ENCODE results near the gene SDCCAG8. TPM values are rescaled to one million over a fixed set of nuclear protein-coding genes. Genes with fewer than 3 reads are reported as not detected.

Gene SDCCAG8
- total and polyA plus RNA-seq, 2 of the 8 experiments (the other 6 are each of a cell fraction or from before 2014, with no cell fraction given) = 15.6 to 21.0 TPM

DNA sequence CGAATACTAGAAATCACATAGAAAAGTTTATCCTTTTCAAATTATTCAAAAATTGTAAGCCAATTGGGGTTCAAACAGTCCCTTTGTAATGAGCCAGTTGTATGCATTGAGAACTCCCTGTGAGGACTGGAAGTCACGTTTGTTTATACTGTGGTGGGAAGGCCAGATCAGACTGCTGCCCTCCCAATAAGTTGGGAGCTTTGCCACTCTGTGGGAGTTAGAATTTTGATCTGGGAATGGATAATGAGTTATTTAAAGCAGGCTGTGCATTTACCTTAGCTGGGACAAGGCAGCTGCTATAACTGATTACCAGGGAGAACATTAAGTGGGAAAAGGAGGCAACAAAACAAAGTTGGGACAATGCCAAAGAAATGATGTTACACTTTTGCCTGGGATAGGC lies 178.8 kb downstream of the SDCCAG8 start:
- Histone ChIP-seq H4K8ac (ENCODE audit: extremely low read depth, insufficient read depth, low read length) (no peak overlapping the region), H3K14ac (ENCODE audit: insufficient read length) (no peak overlapping the region), H2AFZ (ENCODE audit: low read length) (no peak overlapping the region), H3K23me2 (ENCODE audit: low read depth, low read length) (no peaks in the 10 kb centered on the region), H3K27ac (ENCODE audit: low read depth, low read length) (no peak overlapping the region), H3K9me3 (ENCODE audit: insufficient read depth in 2 of 2, low read depth in 1 of 2, low read length in 1 of 2) (no peaks in the 10 kb centered on the region), H3K4me1 (replicated peaks in 1 of 4; ENCODE audit: control insufficient read depth in 3 of 4, insufficient read depth in 4 of 4, low read length in 3 of 4) (peaks cover 0 to 3% (median 0%) of the 10 kb centered on the region in 4 experiments; a peak in 1 of 7 replicates), H3K79me1 (ENCODE audit: low read depth, low read length) (no peaks in the 10 kb centered on the region), H3K4me3 (ENCODE audit: extremely low read depth in 1 of 4, insufficient read depth in 2 of 4, low read depth in 3 of 4, low read length in 4 of 4) (no peak overlapping the region), H2BK12ac (ENCODE audit: low read depth, low read length) (no peak overlapping the region), H2BK20ac (ENCODE audit: low read length) (no peak overlapping the region), H3K4ac (replicated peaks; ENCODE audit: insufficient read length, low read depth, low read length) (no peak overlapping the region), H3K9ac (replicated peaks in 1 of 4; ENCODE audit: extremely low read depth in 1 of 4, low read depth in 3 of 4, low read length in 3 of 4) (no peak overlapping the region), H4K5ac (ENCODE audit: insufficient read length, low read depth, low read length) (no peak overlapping the region), H3K79me2 (ENCODE audit: control insufficient read depth in 1 of 2, insufficient read depth in 2 of 2, low read length in 2 of 2) (no peaks in the 10 kb centered on the region), H3K56ac (replicated peaks; ENCODE audit: insufficient read length, low read depth, low read length) (no peak overlapping the region), H2BK15ac (ENCODE audit: low read length) (no peak overlapping the region), H3K27me3 (replicated peaks in 1 of 4; ENCODE audit: control insufficient read depth in 3 of 4, extremely low read depth in 1 of 4, insufficient read depth in 3 of 4, low read length in 3 of 4) (no peaks in the 10 kb centered on the region), H4K91ac (replicated peaks; ENCODE audit: insufficient read length, low read length) (no peak overlapping the region), H2BK120ac (replicated peaks; ENCODE audit: low read depth, low read length) (no peak overlapping the region), H4K20me1 (replicated peaks in 1 of 2; ENCODE audit: control insufficient read depth in 1 of 2, insufficient read depth in 2 of 2, low read length in 2 of 2) (no peaks in the 10 kb centered on the region), H3K36me3 (ENCODE audit: control insufficient read depth in 2 of 4, insufficient read depth in 4 of 4, low read length in 3 of 4) (no peaks in the 10 kb centered on the region), H2AK5ac (ENCODE audit: low read depth, low read length) (no peak overlapping the region), H2BK5ac (ENCODE audit: low read depth, low read length) (no peak overlapping the region), H3K18ac (ENCODE audit: extremely low read depth, low read length) (no peak overlapping the region), H3K23ac (ENCODE audit: insufficient read length) (no peak overlapping the region), H3K4me2 (ENCODE audit: insufficient read depth in 1 of 2, low read depth in 2 of 2, low read length in 2 of 2) (no peak overlapping the region)
- CTCF ChIA-PET (ENCODE audit: partially characterized antibody) = no interaction called here
- POLR2A ChIA-PET (ENCODE audit: partially characterized antibody) = no interaction called here
- no peak for FAIRE-seq
- DNase-seq (ENCODE audit: low read depth in 1 of 2, low spot score in 2 of 2) = no peak
- 71% methylated on average over 2 of the region's 2 CpGs; no CpG with 5 or more reads in 1 of the 2 experiments for WGBS, 2 experiments (ENCODE audit: extremely low coverage in 1 of 2, insufficient coverage in 1 of 2, insufficient read length in 1 of 2, insufficient replicate concordance in 2 of 2, low coverage in 1 of 2, low lambda C conversion rate in 2 of 2, missing lambda C conversion rate in 1 of 2)
- TF ChIP-seq NANOG (IDR thresholded peaks at IDR 0.05; ENCODE audit: insufficient read depth, low read depth, low read length, poor library complexity, severe bottlenecking) (no peak), CBX8 (IDR thresholded peaks at IDR 0.05; ENCODE audit: borderline replicate concordance, low read depth, low read length) (no peak), CHD2 (IDR thresholded peaks at IDR 0.05; ENCODE audit: low read length) (no peak), SAP30 (IDR thresholded peaks at IDR 0.05; ENCODE audit: insufficient read depth, insufficient replicate concordance, low read length) (no peak), BCL11A (IDR thresholded peaks at IDR 0.05; ENCODE audit: low read depth in 2 of 2, low read length in 2 of 2) (no peak), JUN (IDR thresholded peaks at IDR 0.05; ENCODE audit: low read depth, low read length) (no peak), RBBP5 (IDR thresholded peaks at IDR 0.05; ENCODE audit: borderline replicate concordance, low read depth, low read length) (no peak), POLR2AphosphoS5 (IDR thresholded peaks at IDR 0.05; ENCODE audit: low read depth, low read length) (no peak), YY1 (IDR thresholded peaks at IDR 0.05; ENCODE audit: low read depth, low read length) (no peak), BRCA1 (IDR thresholded peaks at IDR 0.05; ENCODE audit: low read depth, low read length) (no peak), CREB1 (IDR thresholded peaks at IDR 0.05) (no peak), EZH2 (IDR thresholded peaks at IDR 0.05; ENCODE audit: low read depth, low read length, severe bottlenecking) (no peak), SP2 (IDR thresholded peaks at IDR 0.05; ENCODE audit: low read length) (no peak), CEBPB (IDR thresholded peaks at IDR 0.05; ENCODE audit: low read depth, low read length) (no peak), TBP (IDR thresholded peaks at IDR 0.05; ENCODE audit: low read depth, low read length) (no peak), CBX5 (IDR thresholded peaks at IDR 0.05; ENCODE audit: low read depth, low read length) (no peak), SUZ12 (IDR thresholded peaks at IDR 0.05; ENCODE audit: low read length) (no peak)

Data from H1 (cell line).